ENCODE data around the gene SATL1.

The SATL1 gene

DNA sequence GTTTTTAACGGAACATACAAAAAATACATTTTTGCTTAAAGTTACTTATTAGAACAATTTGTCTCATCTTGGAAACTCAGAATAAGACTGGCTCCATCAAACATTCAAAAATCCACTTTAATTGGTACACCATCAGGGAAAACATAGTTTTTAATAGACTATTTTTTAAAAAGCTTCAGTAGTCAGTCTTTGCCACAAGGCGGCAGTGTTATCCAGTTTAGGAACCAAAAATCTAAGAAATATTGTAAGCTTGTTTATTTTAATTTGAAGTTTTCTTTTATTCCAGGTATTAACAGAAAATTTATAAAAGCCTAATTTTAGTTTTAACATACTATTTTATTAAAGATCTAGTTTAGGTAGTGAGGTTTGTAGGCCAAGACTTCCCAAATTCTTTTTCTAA, 132.2 kb downstream of the SATL1 start:
- TF ChIP-seq CREB1 (IDR thresholded peaks at IDR 0.05; ENCODE audit: low read depth): no peak
- TF ChIP-seq RAD21 (IDR thresholded peaks at IDR 0.05; ENCODE audit: low read depth): peak; percentile 46

- TF ChIP-seq TAF1 (IDR thresholded peaks at IDR 0.05; ENCODE audit: low read depth) (no peak), EGR1 (IDR thresholded peaks at IDR 0.05) (no peak), REST (IDR thresholded peaks at IDR 0.05; ENCODE audit: low read depth) (no peak), MAX (IDR thresholded peaks at IDR 0.05) (no peak), FOXM1 (IDR thresholded peaks at IDR 0.05; ENCODE audit: borderline replicate concordance, low read depth) (no peak), NFIC (IDR thresholded peaks at IDR 0.05) (no peak), TEAD4 (IDR thresholded peaks at IDR 0.05) (no peak), CEBPB (IDR thresholded peaks at IDR 0.05) (no peak), TCF12 (IDR thresholded peaks at IDR 0.05; ENCODE audit: low read depth) (no peak), CREB1 (IDR thresholded peaks at IDR 0.05; ENCODE audit: low read depth) (no peak), RAD21 (IDR thresholded peaks at IDR 0.05; ENCODE audit: low read depth) (no peak), YY1 (IDR thresholded peaks at IDR 0.05; ENCODE audit: low read depth) (no peak), EP300 (IDR thresholded peaks at IDR 0.05; ENCODE audit: borderline replicate concordance) (no peak), ZBTB7A (IDR thresholded peaks at IDR 0.05; ENCODE audit: low read depth) (no peak)
- TF ChIP-seq, protein P1, sequence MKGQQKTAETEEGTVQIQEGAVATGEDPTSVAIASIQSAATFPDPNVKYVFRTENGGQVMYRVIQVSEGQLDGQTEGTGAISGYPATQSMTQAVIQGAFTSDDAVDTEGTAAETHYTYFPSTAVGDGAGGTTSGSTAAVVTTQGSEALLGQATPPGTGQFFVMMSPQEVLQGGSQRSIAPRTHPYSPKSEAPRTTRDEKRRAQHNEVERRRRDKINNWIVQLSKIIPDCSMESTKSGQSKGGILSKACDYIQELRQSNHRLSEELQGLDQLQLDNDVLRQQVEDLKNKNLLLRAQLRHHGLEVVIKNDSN (IDR thresholded peaks at IDR 0.05): no peak
Observed at GRCh38 chrX:85109235-85109634, 134.3 kb downstream of the SATL1 start.

- no peak for TF ChIP-seq EP300 (IDR thresholded peaks at IDR 0.05; ENCODE audit: borderline replicate concordance)
- TF ChIP-seq RAD21 (IDR thresholded peaks at IDR 0.05; ENCODE audit: low read depth): no peak
Observed at GRCh38 chrX:85108165-85108564, 135.4 kb downstream of the SATL1 start.

- TF ChIP-seq TAF1 (IDR thresholded peaks at IDR 0.05; ENCODE audit: low read depth): no peak
- TF ChIP-seq FOXM1 (IDR thresholded peaks at IDR 0.05; ENCODE audit: borderline replicate concordance, low read depth): no peak
- no peak for TF ChIP-seq MAX (IDR thresholded peaks at IDR 0.05)
- TF ChIP-seq NFIC (IDR thresholded peaks at IDR 0.05): no peak
- no peak for TF ChIP-seq EP300 (IDR thresholded peaks at IDR 0.05; ENCODE audit: borderline replicate concordance)
- TF ChIP-seq TCF12 (IDR thresholded peaks at IDR 0.05; ENCODE audit: low read depth): no peak
- no peak for TF ChIP-seq CEBPB (IDR thresholded peaks at IDR 0.05)
- TF ChIP-seq RAD21 (IDR thresholded peaks at IDR 0.05; ENCODE audit: low read depth): no peak
- TF ChIP-seq EGR1 (IDR thresholded peaks at IDR 0.05): no peak
Observed at GRCh38 chrX:85107407-85107806, 136.2 kb downstream of the SATL1 start.

GRCh38 chrX:85089321-85089840, 154.2 kb downstream of the SATL1 start:
- TF ChIP-seq FOXM1 (IDR thresholded peaks at IDR 0.05; ENCODE audit: borderline replicate concordance, low read depth) (no peak), EP300 (IDR thresholded peaks at IDR 0.05; ENCODE audit: borderline replicate concordance) (no peak), YY1 (IDR thresholded peaks at IDR 0.05; ENCODE audit: low read depth) (no peak), TAF1 (IDR thresholded peaks at IDR 0.05; ENCODE audit: low read depth) (no peak), ZBTB7A (IDR thresholded peaks at IDR 0.05; ENCODE audit: low read depth) (no peak), CEBPB (IDR thresholded peaks at IDR 0.05) (no peak), NFIC (IDR thresholded peaks at IDR 0.05) (no peak), RAD21 (IDR thresholded peaks at IDR 0.05; ENCODE audit: low read depth) (no peak), CREB1 (IDR thresholded peaks at IDR 0.05; ENCODE audit: low read depth) (no peak), EGR1 (IDR thresholded peaks at IDR 0.05) (no peak), TCF12 (IDR thresholded peaks at IDR 0.05; ENCODE audit: low read depth) (no peak)
- TF ChIP-seq, protein P1 (IDR thresholded peaks at IDR 0.05): no peak

- TF ChIP-seq MAX (IDR thresholded peaks at IDR 0.05) (no peak), RAD21 (IDR thresholded peaks at IDR 0.05; ENCODE audit: low read depth) (peak; percentile 33; the same call in 1 of the 2 replicates)
Observed at GRCh38 chrX:85084770-85085393, 158.7 kb downstream of the SATL1 start.

GRCh38 chrX:85065512-85066198, 177.9 kb downstream of the SATL1 start:
- no peak for TF ChIP-seq TEAD4 (IDR thresholded peaks at IDR 0.05)
- TF ChIP-seq TCF12 (IDR thresholded peaks at IDR 0.05; ENCODE audit: low read depth): no peak
- no peak for TF ChIP-seq EGR1 (IDR thresholded peaks at IDR 0.05)
- TF ChIP-seq, protein P1 (IDR thresholded peaks at IDR 0.05): no peak
